SK-N-SH treated with all-trans-retinoic acid at 6 μM for 48 hours (cell line): ENCODE data around the gene TSHZ2.

Experiments used
- RARB ChIP-seq: fragments of 250-450 bp; sonication (Bioruptor Pico); IDR thresholded peaks from 2 replicates; pipeline ENCODE4 v1.8.0; 2021; ENCODE audit warnings: mild to moderate bottlenecking, moderate library complexity
- ZFP30 ChIP-seq: fragments of 450-650 bp; formaldehyde crosslinking; IDR thresholded peaks from 2 replicates; pipeline ENCODE4 v1.5.0; 2022; ENCODE audit warnings: mild to moderate bottlenecking, moderate library complexity
- TF ChIP-seq, protein P1 (sequence below): fragments of 250-450 bp; sonication (Bioruptor Pico); IDR thresholded peaks from 2 replicates; pipeline ENCODE4 v1.8.0; 2020; ENCODE audit warnings: mild to moderate bottlenecking, moderate library complexity, borderline replicate concordance

DNA sequence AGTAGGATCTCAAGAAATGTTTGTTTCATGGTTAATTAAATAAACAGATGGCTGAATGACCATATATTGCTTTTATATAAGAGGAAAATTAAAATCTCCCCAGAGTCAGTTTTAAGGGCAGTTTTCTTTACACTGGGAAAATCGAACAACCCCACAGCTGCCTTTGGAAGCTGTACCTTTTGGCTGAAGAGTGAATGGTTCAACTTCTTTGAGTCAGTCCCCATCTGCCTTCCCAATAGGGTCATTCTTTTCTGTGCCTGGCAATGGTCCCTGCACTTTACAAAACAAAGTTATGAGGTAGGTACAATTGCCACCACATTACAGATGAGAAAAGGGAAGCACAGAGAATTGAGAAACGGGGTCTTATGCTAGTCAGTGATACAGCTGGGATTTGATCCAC lies 39.5 kb downstream of the TSHZ2 start:
- TF ChIP-seq ZFP30 (CRISPR knock-in tag) (no peak), RARB (CRISPR knock-in tag) (no peak)
- TF ChIP-seq, protein P1, sequence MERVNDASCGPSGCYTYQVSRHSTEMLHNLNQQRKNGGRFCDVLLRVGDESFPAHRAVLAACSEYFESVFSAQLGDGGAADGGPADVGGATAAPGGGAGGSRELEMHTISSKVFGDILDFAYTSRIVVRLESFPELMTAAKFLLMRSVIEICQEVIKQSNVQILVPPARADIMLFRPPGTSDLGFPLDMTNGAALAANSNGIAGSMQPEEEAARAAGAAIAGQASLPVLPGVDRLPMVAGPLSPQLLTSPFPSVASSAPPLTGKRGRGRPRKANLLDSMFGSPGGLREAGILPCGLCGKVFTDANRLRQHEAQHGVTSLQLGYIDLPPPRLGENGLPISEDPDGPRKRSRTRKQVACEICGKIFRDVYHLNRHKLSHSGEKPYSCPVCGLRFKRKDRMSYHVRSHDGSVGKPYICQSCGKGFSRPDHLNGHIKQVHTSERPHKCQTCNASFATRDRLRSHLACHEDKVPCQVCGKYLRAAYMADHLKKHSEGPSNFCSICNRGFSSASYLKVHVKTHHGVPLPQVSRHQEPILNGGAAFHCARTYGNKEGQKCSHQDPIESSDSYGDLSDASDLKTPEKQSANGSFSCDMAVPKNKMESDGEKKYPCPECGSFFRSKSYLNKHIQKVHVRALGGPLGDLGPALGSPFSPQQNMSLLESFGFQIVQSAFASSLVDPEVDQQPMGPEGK (CRISPR knock-in tag), result no peak
